ENCODE measurements around the gene ZFAND4.

DNA sequence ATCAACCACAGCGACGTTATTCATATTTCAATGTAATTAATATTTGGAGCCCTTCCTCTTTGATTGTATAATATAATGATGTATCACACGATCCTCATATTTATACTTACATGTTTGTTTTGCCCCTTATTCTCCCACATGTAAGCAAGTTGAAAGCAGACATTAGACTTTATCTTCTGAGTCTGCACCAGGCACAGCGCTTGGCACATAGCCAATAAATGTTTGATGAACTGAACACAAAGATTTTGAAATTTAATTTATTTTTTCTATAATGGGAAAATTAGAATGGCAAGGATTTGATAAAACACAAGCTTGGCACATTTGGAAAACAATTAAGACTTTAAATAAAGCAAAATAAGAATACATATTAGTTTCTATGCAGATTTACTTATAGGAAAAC lies 31.6 kb downstream of the ZFAND4 start:
- TF ChIP-seq, protein P1, sequence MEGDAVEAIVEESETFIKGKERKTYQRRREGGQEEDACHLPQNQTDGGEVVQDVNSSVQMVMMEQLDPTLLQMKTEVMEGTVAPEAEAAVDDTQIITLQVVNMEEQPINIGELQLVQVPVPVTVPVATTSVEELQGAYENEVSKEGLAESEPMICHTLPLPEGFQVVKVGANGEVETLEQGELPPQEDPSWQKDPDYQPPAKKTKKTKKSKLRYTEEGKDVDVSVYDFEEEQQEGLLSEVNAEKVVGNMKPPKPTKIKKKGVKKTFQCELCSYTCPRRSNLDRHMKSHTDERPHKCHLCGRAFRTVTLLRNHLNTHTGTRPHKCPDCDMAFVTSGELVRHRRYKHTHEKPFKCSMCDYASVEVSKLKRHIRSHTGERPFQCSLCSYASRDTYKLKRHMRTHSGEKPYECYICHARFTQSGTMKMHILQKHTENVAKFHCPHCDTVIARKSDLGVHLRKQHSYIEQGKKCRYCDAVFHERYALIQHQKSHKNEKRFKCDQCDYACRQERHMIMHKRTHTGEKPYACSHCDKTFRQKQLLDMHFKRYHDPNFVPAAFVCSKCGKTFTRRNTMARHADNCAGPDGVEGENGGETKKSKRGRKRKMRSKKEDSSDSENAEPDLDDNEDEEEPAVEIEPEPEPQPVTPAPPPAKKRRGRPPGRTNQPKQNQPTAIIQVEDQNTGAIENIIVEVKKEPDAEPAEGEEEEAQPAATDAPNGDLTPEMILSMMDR (tag by site-specific recombination; IDR thresholded peaks at IDR 0.05) = no peak
- TF ChIP-seq ZNF138 (tag by site-specific recombination; IDR thresholded peaks at IDR 0.05; ENCODE audit: borderline replicate concordance) = no peak

Data from HEK293 (cell line).